Adrenal gland (tissue), 5 donors: ENCODE data around the gene EID2B.

Source experiments
- POLR2A ChIP-seq, 2 donors: fragments of 450-650 bp; IDR thresholded peaks; one replicate each; pipeline ENCODE4 v1.6.1; 2017; ENCODE audit warnings: antibody characterized with exemption in 2 of 2, mild to moderate bottlenecking in 2 of 2, moderate library complexity in 1 of 2
- TF ChIP-seq, protein P1 (sequence below), 6 experiments: fragments of 450-650 bp in 4 of 6; fragments of 200-600 bp in 2 of 6; sonication (generic) in 1 of 6; IDR thresholded peaks; 1 replicate in 5 of 6; 2 replicates in 1 of 6; pipeline versions ENCODE4 v1.5.1 to v1.8.0; 2016 to 2021; ENCODE audit warnings: antibody characterized with exemption in 6 of 6, mild to moderate bottlenecking in 2 of 6, moderate library complexity in 1 of 6
- donor health status: DM: no; HTN: no; CAD: no.

DNA sequence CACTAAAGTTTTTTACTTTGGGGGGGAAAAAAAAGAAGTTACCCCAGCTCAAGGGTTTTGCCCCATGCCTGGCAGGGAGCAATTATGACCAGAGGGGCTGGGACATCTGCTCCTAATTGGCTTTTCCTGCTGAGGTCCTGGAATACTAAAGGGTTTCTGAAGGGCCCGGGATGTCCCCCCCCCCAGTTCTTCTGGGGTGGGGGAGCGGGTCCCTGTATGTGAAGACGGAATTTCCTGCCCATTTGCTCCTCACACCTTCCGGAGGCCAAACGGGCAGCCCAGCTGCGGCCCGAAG lies 35.0 kb downstream of the EID2B start:
- TF ChIP-seq POLR2A (IDR thresholded peaks at IDR 0.05), result no peak
- TF ChIP-seq, protein P1, sequence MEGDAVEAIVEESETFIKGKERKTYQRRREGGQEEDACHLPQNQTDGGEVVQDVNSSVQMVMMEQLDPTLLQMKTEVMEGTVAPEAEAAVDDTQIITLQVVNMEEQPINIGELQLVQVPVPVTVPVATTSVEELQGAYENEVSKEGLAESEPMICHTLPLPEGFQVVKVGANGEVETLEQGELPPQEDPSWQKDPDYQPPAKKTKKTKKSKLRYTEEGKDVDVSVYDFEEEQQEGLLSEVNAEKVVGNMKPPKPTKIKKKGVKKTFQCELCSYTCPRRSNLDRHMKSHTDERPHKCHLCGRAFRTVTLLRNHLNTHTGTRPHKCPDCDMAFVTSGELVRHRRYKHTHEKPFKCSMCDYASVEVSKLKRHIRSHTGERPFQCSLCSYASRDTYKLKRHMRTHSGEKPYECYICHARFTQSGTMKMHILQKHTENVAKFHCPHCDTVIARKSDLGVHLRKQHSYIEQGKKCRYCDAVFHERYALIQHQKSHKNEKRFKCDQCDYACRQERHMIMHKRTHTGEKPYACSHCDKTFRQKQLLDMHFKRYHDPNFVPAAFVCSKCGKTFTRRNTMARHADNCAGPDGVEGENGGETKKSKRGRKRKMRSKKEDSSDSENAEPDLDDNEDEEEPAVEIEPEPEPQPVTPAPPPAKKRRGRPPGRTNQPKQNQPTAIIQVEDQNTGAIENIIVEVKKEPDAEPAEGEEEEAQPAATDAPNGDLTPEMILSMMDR (IDR thresholded peaks at IDR 0.05), result no peak
